H1 (cell line): ENCODE data around the gene TSEN54. TPM values are rescaled to one million over a fixed set of nuclear protein-coding genes. Genes with fewer than 3 reads are reported as not detected.
A peak's percentile ranks its signal among the peaks of the same experiment; 100 is the strongest.

Source experiments
- CTCF ChIA-PET: fragments of 300-600 bp; sonication (Branson Sonifier 250); formaldehyde crosslinking; loops from one replicate; lab custom pipeline; 2021; ENCODE audit not compliant: partially characterized antibody; lab: Charles Lee
- POLR2A ChIA-PET: fragments of 300-600 bp; sonication (Branson Sonifier 250); formaldehyde crosslinking; loops from one replicate; lab custom pipeline; 2021; ENCODE audit warnings: inconsistent platforms; ENCODE audit not compliant: partially characterized antibody; lab: Charles Lee
- DNase-seq, 2 experiments: peaks; one replicate each; pipeline versions ENCODE4 v3.0.0 to v3.0.0-alpha.2; 2010 to 2022; ENCODE audit warnings: low spot score in 2 of 2, low read depth in 1 of 2, mixed read lengths in 1 of 2
- FAIRE-seq: peaks from 2 replicates; lab custom pipeline; 2011; peaks lifted over from hg19 to GRCh38; lab: Jason Lieb, UNC
- H2AFZ ChIP-seq: 2 replicates; pipeline ENCODE4 v1.8.1; 2012; ENCODE audit warnings: low read length, inconsistent platforms
- H2AK5ac ChIP-seq: 2 replicates; pipeline ENCODE4 v1.6.1; 2013; ENCODE audit warnings: low read depth, low read length
- H2BK120ac ChIP-seq: replicated peaks from 2 replicates; pipeline ENCODE3; 2013; ENCODE audit warnings: low read depth, low read length, inconsistent platforms
- H2BK12ac ChIP-seq: 2 replicates; pipeline ENCODE4 v1.6.1; 2013; ENCODE audit warnings: low read depth, low read length
- H2BK15ac ChIP-seq: 2 replicates; pipeline ENCODE4 v1.6.1; 2013; ENCODE audit warnings: low read length
- H2BK20ac ChIP-seq: 2 replicates; pipeline ENCODE4 v1.6.1; 2013; ENCODE audit warnings: low read length
- H2BK5ac ChIP-seq: 2 replicates; pipeline ENCODE4 v1.6.1; 2013; ENCODE audit warnings: low read depth, low read length
- H3K14ac ChIP-seq: 2 replicates; pipeline ENCODE4 v1.6.1; 2013; ENCODE audit warnings: inconsistent platforms; ENCODE audit not compliant: insufficient read length
- H3K18ac ChIP-seq: 2 replicates; pipeline ENCODE4 v1.6.1; 2013; ENCODE audit warnings: low read length; ENCODE audit errors: extremely low read depth
- H3K23ac ChIP-seq: 2 replicates; pipeline ENCODE4 v1.6.1; 2013; ENCODE audit warnings: inconsistent platforms; ENCODE audit not compliant: insufficient read length
- H3K23me2 ChIP-seq: 2 replicates; pipeline ENCODE4 v1.6.1; 2013; ENCODE audit warnings: low read depth, low read length
- H3K27ac ChIP-seq: 2 replicates; pipeline ENCODE4 v1.6.1; 2011; ENCODE audit warnings: low read depth, low read length, inconsistent platforms
- H3K27me3 ChIP-seq, 4 experiments: replicated peaks in 1 of 4; 1 replicate in 1 of 4; 2 replicates in 3 of 4; pipeline versions ENCODE4 v1.6.1 to v1.8.1; 2011 to 2013; ENCODE audit warnings: low read length in 3 of 4, mild to moderate bottlenecking in 3 of 4, inconsistent platforms in 2 of 4, mixed read lengths in 2 of 4, moderate library complexity in 1 of 4; ENCODE audit not compliant: control insufficient read depth in 3 of 4, insufficient read depth in 3 of 4; ENCODE audit errors: extremely low read depth in 1 of 4
- H3K36me3 ChIP-seq, 4 experiments: 2 replicates each; pipeline versions ENCODE4 v1.6.1 to v1.8.1; 2011 to 2013; ENCODE audit warnings: mild to moderate bottlenecking in 4 of 4, low read length in 3 of 4, moderate library complexity in 2 of 4, control low read depth in 1 of 4, inconsistent platforms in 1 of 4; ENCODE audit not compliant: insufficient read depth in 4 of 4, control insufficient read depth in 2 of 4
- H3K4ac ChIP-seq: replicated peaks from 2 replicates; pipeline ENCODE3; 2013; ENCODE audit warnings: low read length, low read depth, mixed read lengths, inconsistent platforms; ENCODE audit not compliant: insufficient read length
- H3K4me1 ChIP-seq, 4 experiments: replicated peaks in 1 of 4; 1 replicate in 1 of 4; 2 replicates in 3 of 4; pipeline versions ENCODE4 v1.6.1 to v1.8.1; 2011 to 2013; ENCODE audit warnings: low read length in 3 of 4, inconsistent platforms in 2 of 4, mixed read lengths in 1 of 4; ENCODE audit not compliant: insufficient read depth in 4 of 4, control insufficient read depth in 3 of 4
- H3K4me2 ChIP-seq, 2 experiments: 2 replicates each; pipeline versions ENCODE4 v1.6.1 to v1.8.1; 2011 to 2013; ENCODE audit warnings: low read depth in 2 of 2, low read length in 2 of 2, control low read depth in 1 of 2, inconsistent platforms in 1 of 2, mild to moderate bottlenecking in 1 of 2; ENCODE audit not compliant: insufficient read depth in 1 of 2
- H3K4me3 ChIP-seq, 4 experiments: fragments of 200-600, 300-600 bp in 1 of 4; sonication (generic), shearing (Covaris generic), sonication (Bioruptor Twin) in 1 of 4; 2 replicates each; pipeline versions ENCODE4 v1.5.1 to v1.8.1; 2011 to 2016; ENCODE audit warnings: low read length in 4 of 4, low read depth in 3 of 4, control low read depth in 2 of 4, inconsistent platforms in 2 of 4, mild to moderate bottlenecking in 2 of 4, mixed read lengths in 1 of 4, moderate library complexity in 1 of 4; ENCODE audit not compliant: insufficient read depth in 2 of 4; ENCODE audit errors: extremely low read depth in 1 of 4
- H3K56ac ChIP-seq: replicated peaks from 2 replicates; pipeline ENCODE3; 2013; ENCODE audit warnings: low read depth, mild to moderate bottlenecking, mixed read lengths, low read length, inconsistent platforms; ENCODE audit not compliant: insufficient read length
- H3K79me1 ChIP-seq: 2 replicates; pipeline ENCODE4 v1.6.1; 2013; ENCODE audit warnings: low read depth, low read length, control low read depth
- H3K79me2 ChIP-seq, 2 experiments: 2 replicates each; pipeline versions ENCODE4 v1.6.1 to v1.8.1; 2012 to 2013; ENCODE audit warnings: low read length in 2 of 2, mild to moderate bottlenecking in 2 of 2, inconsistent platforms in 1 of 2; ENCODE audit not compliant: insufficient read depth in 2 of 2, control insufficient read depth in 1 of 2
- H3K9ac ChIP-seq, 4 experiments: replicated peaks in 1 of 4; 1 replicate in 1 of 4; 2 replicates in 3 of 4; pipeline versions ENCODE4 v1.6.1 to v1.8.1; 2011 to 2013; ENCODE audit warnings: low read depth in 3 of 4, low read length in 3 of 4, control low read depth in 2 of 4, mild to moderate bottlenecking in 2 of 4, moderate library complexity in 2 of 4, inconsistent platforms in 1 of 4; ENCODE audit errors: extremely low read depth in 1 of 4
- H3K9me3 ChIP-seq, 2 experiments: 2 replicates each; pipeline versions ENCODE4 v1.6.1 to v1.8.1; 2012 to 2013; ENCODE audit warnings: mild to moderate bottlenecking in 2 of 2, moderate library complexity in 2 of 2, control low read depth in 1 of 2, inconsistent platforms in 1 of 2, low read depth in 1 of 2, low read length in 1 of 2, mixed read lengths in 1 of 2; ENCODE audit not compliant: insufficient read depth in 2 of 2
- H4K20me1 ChIP-seq, 2 experiments: replicated peaks in 1 of 2; 2 replicates each; pipeline versions ENCODE3 to v1.8.1; 2011 to 2013; ENCODE audit warnings: inconsistent platforms in 2 of 2, low read length in 2 of 2, mild to moderate bottlenecking in 1 of 2; ENCODE audit not compliant: insufficient read depth in 2 of 2, control insufficient read depth in 1 of 2
- H4K5ac ChIP-seq: 2 replicates; pipeline ENCODE4 v1.6.1; 2013; ENCODE audit warnings: low read length, low read depth, mixed read lengths, inconsistent platforms; ENCODE audit not compliant: insufficient read length
- H4K8ac ChIP-seq: 2 replicates; pipeline ENCODE4 v1.8.0; 2013; ENCODE audit warnings: mild to moderate bottlenecking, moderate library complexity, low read length, inconsistent platforms; ENCODE audit not compliant: insufficient read depth; ENCODE audit errors: extremely low read depth
- H4K91ac ChIP-seq: replicated peaks from 2 replicates; pipeline ENCODE3; 2013; ENCODE audit warnings: low read length, mixed read lengths, inconsistent platforms; ENCODE audit not compliant: insufficient read length
- BCL11A ChIP-seq, 2 experiments: IDR thresholded peaks; one replicate each; pipeline ENCODE4 v1.6.1; 2011; ENCODE audit warnings: low read depth in 2 of 2, low read length in 2 of 2, mild to moderate bottlenecking in 2 of 2
- BRCA1 ChIP-seq: IDR thresholded peaks from 2 replicates; pipeline ENCODE4 v1.6.1; 2012; ENCODE audit warnings: low read depth, low read length, improper control_type of control experiment
- CHD1 ChIP-seq: IDR thresholded peaks from 2 replicates; pipeline ENCODE4 v1.6.1; 2012; ENCODE audit warnings: low read depth, low read length, improper control_type of control experiment
- POLR2A ChIP-seq, 2 experiments: IDR thresholded peaks; 1 replicate in 1 of 2; 2 replicates in 1 of 2; pipeline ENCODE4 v1.6.1; 2011; ENCODE audit warnings: low read depth in 2 of 2, low read length in 2 of 2, mild to moderate bottlenecking in 2 of 2; ENCODE audit errors: control extremely low read depth in 1 of 2
- POU5F1 ChIP-seq: IDR thresholded peaks from 2 replicates; pipeline ENCODE4 v1.6.1; 2011; ENCODE audit warnings: low read depth, mild to moderate bottlenecking, low read length, moderate library complexity
- RFX5 ChIP-seq: IDR thresholded peaks from 2 replicates; pipeline ENCODE4 v1.6.1; 2011; ENCODE audit warnings: low read depth, low read length, improper control_type of control experiment, borderline replicate concordance
- SIX5 ChIP-seq: IDR thresholded peaks from 2 replicates; pipeline ENCODE4 v1.6.1; 2011; ENCODE audit warnings: mild to moderate bottlenecking, low read depth, low read length
- SP4 ChIP-seq: IDR thresholded peaks from 2 replicates; pipeline ENCODE4 v1.6.1; 2012; ENCODE audit warnings: low read length, inconsistent platforms
- USF2 ChIP-seq: IDR thresholded peaks from 2 replicates; pipeline ENCODE4 v1.6.1; 2011; ENCODE audit warnings: low read length, improper control_type of control experiment
- WGBS, 2 experiments: shearing (Covaris generic) in 1 of 2; methylation state at CpG; one replicate each; pipeline versions ENCODE4 v1.1.6 to v1.1.7; 2013 to 2015; ENCODE audit warnings: low lambda C conversion rate in 2 of 2, mixed read lengths in 2 of 2, inconsistent platforms in 1 of 2, low coverage in 1 of 2, missing lambda C conversion rate in 1 of 2; ENCODE audit not compliant: insufficient replicate concordance in 2 of 2, insufficient coverage in 1 of 2, insufficient read length in 1 of 2; ENCODE audit errors: extremely low coverage in 1 of 2, missing lambda C conversion rate in 1 of 2; 5-methylcytosine and 5-hydroxymethylcytosine counted together
- polyA plus RNA-seq, 7 experiments: library from polyadenylated mRNA; depleted of rRNA in 3 of 7; stranded (reverse) in 5 of 7; unstranded in 2 of 7; fragments of >200 nt in 5 of 7; fragments of 200-250 nt in 2 of 7; gene quantifications; 1 replicate in 5 of 7; 2 replicates in 1 of 7; 4 replicates in 1 of 7; pipeline versions ENCODE4 v1.2.1 to v1.2.3, GENCODE V29; 2011 to 2013; ENCODE audit warnings: missing spikeins in 2 of 7, mixed read lengths in 2 of 7
- total RNA-seq: library from RNA; stranded (reverse); fragmentation: NEBNext Ultra II Directional; extraction: Animal tissue kit (Norgen Biotek cat#: 25700); gene quantifications from 2 replicates; pipeline ENCODE4 v1.2.1, GENCODE V29; 2021

TSEN54 gene
- total and polyA plus RNA-seq, 2 of the 8 experiments (the other 6 are each of a cell fraction or from before 2014, with no cell fraction given): 43.6 to 60.3 TPM

DNA sequence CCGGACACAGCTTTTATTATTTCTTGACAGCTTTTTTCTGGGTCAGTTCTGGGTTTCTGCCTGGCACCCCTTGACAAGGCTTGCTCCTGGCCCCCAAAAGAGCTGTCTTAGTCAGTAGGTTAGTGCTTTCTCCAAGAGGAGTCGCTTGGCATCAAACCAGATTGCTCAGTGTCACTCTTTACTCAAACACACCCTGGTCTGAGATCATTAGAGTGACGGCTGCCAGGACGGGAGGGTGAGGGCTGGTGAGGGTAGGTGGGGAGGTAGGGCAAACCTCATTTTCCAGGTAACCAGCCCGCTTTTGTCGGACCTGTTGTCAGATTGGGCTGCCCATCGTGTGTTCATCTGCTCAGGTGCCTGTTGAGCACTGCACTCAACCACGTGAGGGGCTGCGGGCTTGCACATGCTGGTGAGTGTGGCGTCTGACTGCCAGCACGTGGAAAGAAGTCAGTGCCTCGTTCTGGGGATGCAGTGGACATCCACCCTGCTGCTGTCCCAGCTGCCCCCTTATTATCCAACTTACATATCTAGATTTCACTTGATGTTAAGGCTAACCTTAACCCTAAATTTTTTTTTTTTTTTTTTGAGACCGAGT is 47.5 kb upstream of the TSEN54 start:
- H3K4ac ChIP-seq: no peak overlapping the region
- H3K14ac ChIP-seq: no peak overlapping the region
- H2AFZ ChIP-seq: no peak overlapping the region
- no peak overlapping the region for H3K18ac ChIP-seq
- H4K20me1 ChIP-seq: peaks cover 0 to 2% of the 10 kb centered on the region in 2 experiments
- H3K4me1 ChIP-seq: no peaks in the 10 kb centered on the region
- H3K79me1 ChIP-seq: peaks cover 4% of the 10 kb centered on the region; the same call in 1 of the 2 replicates
- no peak overlapping the region for H3K4me2 ChIP-seq
- no peak overlapping the region for H2BK120ac ChIP-seq
- no peak overlapping the region for H3K9ac ChIP-seq
- H4K5ac ChIP-seq: no peak overlapping the region
- H3K23me2 ChIP-seq: no peaks in the 10 kb centered on the region
- no peak for DNase-seq
- H2BK5ac ChIP-seq: no peak overlapping the region
- CTCF ChIA-PET: interaction anchor here (0.6 to 1.9 kb wide), 7 partner anchors 8 to 179 kb away, joined by 3 to 6 read pairs (median 3); partner anchors contain the start of gene SLC25A19
- peaks cover 0 to 2% of the 10 kb centered on the region in 2 experiments; a peak in 1 of 4 replicates for H3K79me2 ChIP-seq
- H2BK12ac ChIP-seq: no peak overlapping the region
- no peak overlapping the region for H3K4me3 ChIP-seq
- peak overlapping the region; percentile 35; the same call in 1 of the 2 replicates for H4K8ac ChIP-seq
- no peak overlapping the region for H4K91ac ChIP-seq
- peaks cover 0 to 10% (median 4%) of the 10 kb centered on the region in 4 experiments; a peak in 5 of 8 replicates for H3K36me3 ChIP-seq
- no peak overlapping the region for H3K56ac ChIP-seq
- no peak for FAIRE-seq
- 88% methylated on average over 13 of the region's 13 CpGs; no CpG with 5 or more reads in 1 of the 2 experiments for WGBS, 2 experiments
- H2BK15ac ChIP-seq: no peak overlapping the region
- H3K27ac ChIP-seq: no peak overlapping the region
- POLR2A ChIA-PET: interaction anchor here (0.8 to 2.7 kb wide), 2 partner anchors 11 to 13 kb away, joined by 3 to 10 read pairs; partner anchors contain the start of gene TMEM94
- H3K27me3 ChIP-seq: no peaks in the 10 kb centered on the region
- H2AK5ac ChIP-seq: no peak overlapping the region
- H3K9me3 ChIP-seq: no peaks in the 10 kb centered on the region
- H2BK20ac ChIP-seq: no peak overlapping the region
- H3K23ac ChIP-seq: no peak overlapping the region
- TF ChIP-seq CHD1 (no peak), POLR2A (IDR thresholded peaks at IDR 0.05; ENCODE audit: control extremely low read depth in 1 of 2, low read depth in 2 of 2, low read length in 2 of 2) (no peak), POU5F1 (no peak), SIX5 (no peak), RFX5 (no peak), SP4 (no peak), USF2 (no peak), BRCA1 (no peak), BCL11A (IDR thresholded peaks at IDR 0.05; ENCODE audit: low read depth in 2 of 2, low read length in 2 of 2) (no peak)
